AML-193 (cell line): ENCODE data around the gene MAP3K2.
A peak's percentile ranks its signal among the peaks of the same experiment; 100 is the strongest.

Source experiments
- DNase-seq, 2 experiments: peaks; one replicate each; lab custom pipeline; 2025; lab: John Stamatoyannopoulos, UW

Gene MAP3K2

GRCh38 chr2:127405255-127405610 lies 17.5 kb upstream of the MAP3K2 start:
- DNase-seq, result no peak

- DNase-seq, result no peak
Measured at GRCh38 chr2:127404466-127405254, 16.9 kb upstream of the MAP3K2 start.

DNA sequence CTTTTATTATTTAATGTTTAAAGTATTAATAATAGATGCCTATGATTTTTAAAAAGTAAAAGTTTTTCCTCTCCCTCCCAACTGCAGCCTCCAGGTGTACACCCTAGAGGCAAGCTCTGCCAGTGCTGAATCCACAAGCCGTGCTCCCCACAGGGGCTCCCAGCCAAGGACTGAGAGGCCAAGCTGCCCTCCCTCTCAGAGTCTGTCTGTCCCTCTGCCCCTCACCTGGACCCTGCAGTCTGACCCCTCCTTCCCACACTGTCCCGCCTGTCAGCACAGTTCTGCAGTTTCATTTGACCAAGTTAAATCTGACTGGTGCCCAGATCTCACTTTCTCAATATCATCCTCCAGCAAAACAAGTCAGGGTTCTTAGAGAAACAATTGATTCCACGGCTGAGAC lies 15.7 kb upstream of the MAP3K2 start:
- no peak for DNase-seq

DNA sequence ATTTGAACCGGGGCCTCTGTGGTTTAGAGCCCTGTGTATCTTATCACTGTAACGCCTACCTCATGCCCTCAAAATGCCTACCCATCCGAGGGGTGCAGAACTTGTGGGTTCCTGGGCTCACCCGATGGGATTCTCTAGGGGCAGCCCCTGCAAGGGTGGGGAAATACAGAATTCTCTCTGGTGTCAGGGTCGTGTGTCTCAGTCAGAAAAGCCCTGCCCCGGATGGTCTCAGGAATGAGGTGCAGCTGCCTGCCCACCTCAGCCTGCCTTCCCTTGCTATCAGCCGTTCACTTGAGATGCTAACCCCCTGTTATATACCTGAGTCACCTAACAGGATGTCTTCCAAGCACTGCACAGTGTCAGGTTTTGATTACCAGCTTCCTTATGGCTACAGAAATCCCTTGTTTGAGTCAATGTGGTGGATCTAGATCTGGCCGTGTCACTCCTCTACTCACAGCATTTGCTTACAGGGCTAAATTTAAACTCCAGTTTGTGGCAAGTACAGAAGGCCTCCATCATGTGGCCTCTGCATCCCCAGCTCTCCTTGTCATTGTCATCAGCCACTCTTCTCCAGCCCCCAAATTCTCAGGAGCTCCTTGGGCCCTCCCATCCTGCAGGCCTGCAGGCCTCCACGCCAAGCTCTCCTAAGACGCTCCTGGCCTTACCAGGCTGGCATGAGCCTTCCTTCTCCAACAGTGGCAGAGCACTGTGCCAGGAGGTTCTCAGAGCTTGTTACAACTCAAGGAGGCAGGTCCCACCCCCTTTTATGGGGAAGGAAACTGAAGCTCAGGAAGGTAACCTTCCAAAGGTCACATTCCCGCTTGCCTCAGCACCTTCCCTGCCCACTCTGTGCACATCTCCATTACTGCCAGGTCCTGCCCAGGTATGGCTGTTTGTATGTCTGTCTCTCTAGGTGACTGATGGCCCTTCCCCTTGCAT lies 14.3 kb upstream of the MAP3K2 start:
- DNase-seq, result no peak

GRCh38 chr2:127400897-127401756 lies 13.4 kb upstream of the MAP3K2 start:
- no peak for DNase-seq

GRCh38 chr2:127400533-127400896 lies 12.7 kb upstream of the MAP3K2 start:
- DNase-seq, result no peak

GRCh38 chr2:127398239-127398590 lies 10.4 kb upstream of the MAP3K2 start:
- DNase-seq, result peak; percentile 49 to 52

GRCh38 chr2:127397568-127398238 lies 9.9 kb upstream of the MAP3K2 start:
- DNase-seq, result no peak

- DNase-seq, result no peak
Measured at GRCh38 chr2:127394492-127394891, 6.7 kb upstream of the MAP3K2 start.

GRCh38 chr2:127392828-127393578 lies 5.2 kb upstream of the MAP3K2 start:
- no peak for DNase-seq

DNA sequence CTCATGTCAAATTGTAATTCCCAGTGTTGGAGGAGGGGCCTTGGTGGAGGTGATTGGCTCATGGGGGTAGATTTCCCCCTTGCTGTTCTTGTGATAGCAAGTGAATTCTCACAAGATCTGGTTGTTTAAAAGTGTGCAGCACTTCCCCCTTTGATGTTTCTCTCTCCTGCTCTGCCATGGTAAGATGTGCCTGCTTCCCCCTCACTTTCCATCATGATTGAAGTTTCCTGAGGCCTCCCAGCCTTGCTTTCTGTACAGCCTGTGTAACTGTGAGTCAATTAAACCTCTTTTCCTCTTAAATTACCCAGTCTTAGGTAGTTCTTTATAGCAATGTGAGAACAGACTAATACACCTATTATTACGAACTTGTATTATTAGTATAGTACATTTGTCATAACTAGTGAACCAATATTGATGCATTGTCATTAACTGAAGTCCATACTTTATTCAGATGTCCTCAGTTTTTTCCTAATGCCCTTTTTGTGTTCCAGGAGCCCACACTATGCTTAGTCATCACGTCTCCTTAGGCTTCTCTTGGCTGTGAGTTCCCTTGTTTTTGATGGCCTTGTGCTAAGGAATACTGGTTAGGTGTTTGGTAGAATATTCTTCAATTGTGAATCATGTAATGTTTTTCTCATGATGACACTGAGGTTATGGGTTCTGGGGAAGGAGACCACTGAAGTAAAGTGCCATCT lies 4.5 kb upstream of the MAP3K2 start:
- no peak for DNase-seq

DNA sequence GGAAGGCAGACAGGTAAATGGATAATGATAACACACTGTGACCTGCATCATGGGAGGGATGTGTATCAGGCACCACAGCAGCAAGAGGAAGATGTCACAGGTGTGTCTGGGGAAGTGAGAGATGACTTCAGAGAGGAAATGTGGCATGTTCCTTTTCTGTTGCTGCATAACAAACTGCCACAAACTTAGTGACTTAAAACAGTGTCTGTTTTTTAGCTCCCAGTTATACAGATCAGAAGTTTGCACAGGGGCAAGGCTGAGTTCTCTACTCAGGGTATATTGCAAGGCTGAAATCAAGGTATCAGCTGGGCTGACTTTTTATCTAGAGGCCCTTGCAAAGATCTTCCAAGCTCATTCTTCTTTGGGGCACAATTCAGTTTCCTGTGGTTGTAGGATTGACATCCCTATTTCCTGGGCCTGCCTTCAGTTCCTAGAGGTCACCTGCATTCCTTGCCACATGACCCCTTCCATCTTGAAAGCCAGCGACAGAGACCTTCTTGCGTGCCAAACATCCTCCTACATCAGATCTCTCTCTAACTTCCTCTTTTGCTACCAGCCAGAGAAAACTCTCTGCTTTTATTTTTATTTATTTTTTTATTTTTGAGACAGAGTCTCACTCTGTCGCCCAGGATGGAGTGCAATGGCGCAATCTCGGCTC lies 2.1 kb upstream of the MAP3K2 start:
- DNase-seq, result peak; percentile 58 to 64

DNA sequence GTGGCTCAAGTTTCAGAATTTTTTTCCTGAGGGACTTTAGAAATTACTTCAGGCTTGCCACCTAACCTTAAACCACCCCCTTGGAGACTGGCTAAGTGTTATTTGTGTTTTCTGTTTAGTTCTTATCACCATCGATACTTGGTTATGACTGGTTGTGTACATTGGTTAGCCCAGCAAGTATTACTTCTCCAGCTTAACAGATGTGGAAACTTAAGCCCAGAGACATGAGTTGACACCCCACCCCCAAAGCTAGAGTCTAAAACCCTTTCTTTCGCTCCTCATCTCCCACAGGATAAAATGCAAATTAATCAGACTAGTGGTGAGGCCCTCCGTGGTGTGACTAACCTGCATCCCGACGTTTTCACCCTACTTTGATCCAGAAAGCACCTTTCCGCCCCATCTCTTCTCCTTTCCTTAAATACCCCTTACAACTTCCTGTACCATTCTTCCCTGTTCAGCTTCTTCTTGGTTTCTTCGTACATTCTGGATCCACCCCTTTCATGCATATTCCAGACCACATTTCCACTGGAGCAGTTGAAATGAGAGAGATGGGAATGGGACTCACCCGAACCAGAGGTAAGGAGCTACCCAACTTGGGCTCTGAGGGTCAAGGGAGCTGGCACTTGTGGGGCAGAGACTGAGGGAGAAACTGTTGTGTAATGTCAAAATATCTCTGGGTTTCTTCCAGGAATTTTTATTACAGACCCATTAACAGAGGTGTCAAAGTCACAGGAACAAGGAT lies 819 bp upstream of the MAP3K2 start:
- DNase-seq, result no peak

GRCh38 chr2:127386764-127387654 lies 766 bp downstream of the MAP3K2 start:
- DNase-seq, result peak; percentile 39 to 41

DNA sequence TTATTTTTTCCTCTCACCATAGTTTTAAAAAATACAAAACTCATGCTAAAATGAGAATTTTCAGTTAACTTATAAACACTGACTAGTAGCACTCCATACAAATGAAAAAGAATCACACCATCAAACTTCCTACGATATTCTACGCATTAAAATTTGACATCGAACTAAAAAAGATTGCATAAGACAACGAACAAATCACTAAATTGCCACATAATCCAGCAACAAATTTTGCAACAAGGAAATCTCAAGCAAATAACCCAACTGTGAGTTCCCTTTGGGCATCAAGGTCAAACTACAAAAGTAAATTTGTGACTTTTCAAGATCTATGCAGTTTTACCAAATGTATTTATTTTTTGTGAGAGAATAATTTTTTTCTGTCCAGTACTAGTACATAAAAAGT lies 1.5 kb downstream of the MAP3K2 start:
- peak; percentile 72 to 74 for DNase-seq

GRCh38 chr2:127384529-127384928 lies 3.2 kb downstream of the MAP3K2 start:
- no peak for DNase-seq

GRCh38 chr2:127382831-127383230 lies 4.9 kb downstream of the MAP3K2 start:
- DNase-seq, result no peak

DNA sequence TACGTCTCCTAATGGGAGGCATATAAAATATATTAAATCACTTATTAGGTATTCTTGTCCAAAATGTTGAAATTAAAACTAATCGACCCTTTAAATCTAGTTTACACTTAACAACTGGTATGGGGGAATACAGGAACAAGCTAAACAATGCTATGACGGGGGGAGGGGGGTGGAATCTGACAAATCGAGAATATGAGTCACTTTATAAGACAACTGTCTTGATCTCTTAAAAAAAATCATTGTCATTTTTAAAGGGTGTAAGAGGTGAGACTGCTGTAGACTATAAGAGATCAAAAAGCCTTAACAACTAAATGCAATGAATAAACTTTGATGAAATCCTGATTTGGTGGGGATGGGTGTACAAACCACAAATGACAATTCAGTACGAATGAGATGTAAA lies 6.0 kb downstream of the MAP3K2 start:
- no peak for DNase-seq
